GM12878 (cell line): Measurements from ENCODE around the gene TCEANC2. TPM values are rescaled to one million over a fixed set of nuclear protein-coding genes. Genes with fewer than 3 reads are reported as not detected.

Experiments
- ATAC-seq: fragments of 200-7000 bp; cut with Tn5 transposase; 3 replicates; pipeline ENCODE4 v1.9.1; 2020; ENCODE audit warnings: mild to moderate bottlenecking, moderate library complexity
- BruUV-seq: library from RNA; stranded (reverse); fragments of 400-500 nt; replicated peaks from 2 replicates; lab custom pipeline; 2021; lab: Mats Ljungman, UMichigan
- CTCF ChIA-PET: fragments of 300-600 bp; sonication (Branson Sonifier 250); formaldehyde crosslinking; extraction: SDS; loops from one replicate; lab custom pipeline; 2021; ENCODE audit warnings: inconsistent platforms; lab: Yijun Ruan, JAX
- POLR2A ChIA-PET: fragments of 350-600 bp; formaldehyde crosslinking; extraction: SDS; loops from one replicate; lab custom pipeline; 2021; ENCODE audit warnings: inconsistent platforms; lab: Charles Lee
- RAD21 ChIA-PET: fragments of 300-600 bp; sonication (Branson Sonifier 250); formaldehyde crosslinking; loops from one replicate; lab custom pipeline; 2023; ENCODE audit warnings: antibody characterized with exemption; ENCODE audit not compliant: unreplicated experiment; lab: Charles Lee
- SMC1A ChIA-PET: fragments of 300-600 bp; sonication (Branson Sonifier 250); formaldehyde crosslinking; loops from one replicate; lab custom pipeline; 2023; ENCODE audit not compliant: unreplicated experiment, uncharacterized antibody; lab: Charles Lee
- DNase-seq: peaks from one replicate; pipeline ENCODE4 v3.0.0-alpha.2; 2011; ENCODE audit warnings: low read depth, low spot score
- FAIRE-seq: peaks from 3 replicates; lab custom pipeline; 2011; peaks lifted over from hg19 to GRCh38; lab: Jason Lieb, UNC
- H2AFZ ChIP-seq: 2 replicates; pipeline ENCODE4 v1.6.0; 2011; ENCODE audit warnings: low read depth, low read length, control low read depth; ENCODE audit not compliant: control insufficient read depth
- H3K27ac ChIP-seq: 2 replicates; pipeline ENCODE4 v1.5.1; 2011; ENCODE audit warnings: control low read depth; ENCODE audit not compliant: control insufficient read depth, insufficient read depth
- H3K27me3 ChIP-seq, 2 experiments: replicated peaks in 1 of 2; 2 replicates each; pipeline versions ENCODE4 v1.6.0 to v1.6.1; 2011; ENCODE audit warnings: low read length in 1 of 2; ENCODE audit not compliant: control insufficient read depth in 2 of 2, insufficient read depth in 2 of 2
- H3K36me3 ChIP-seq, 2 experiments: 2 replicates each; pipeline ENCODE4 v1.5.1; 2011; ENCODE audit warnings: low read length in 1 of 2; ENCODE audit not compliant: control insufficient read depth in 2 of 2, insufficient read depth in 2 of 2
- H3K4me1 ChIP-seq: 2 replicates; pipeline ENCODE4 v1.6.1; 2011; ENCODE audit warnings: mild to moderate bottlenecking, low read length, moderate library complexity, mixed read lengths; ENCODE audit not compliant: control insufficient read depth, insufficient read depth
- H3K4me2 ChIP-seq: 2 replicates; pipeline ENCODE4 v1.6.0; 2011; ENCODE audit warnings: control low read depth; ENCODE audit not compliant: control insufficient read depth, insufficient read depth
- H3K4me3 ChIP-seq: fragments of 200-600 bp; sonication (generic); 2 replicates; pipeline ENCODE4 v1.5.1; 2016
- H3K79me2 ChIP-seq: 2 replicates; pipeline ENCODE4 v1.6.0; 2011; ENCODE audit warnings: low read length; ENCODE audit not compliant: control insufficient read depth, insufficient read depth
- H3K9ac ChIP-seq: 2 replicates; pipeline ENCODE4 v1.8.0; 2011; ENCODE audit warnings: low read length, control low read depth, mixed read lengths; ENCODE audit not compliant: control insufficient read depth, insufficient read depth
- H3K9me3 ChIP-seq: replicated peaks from 3 replicates; pipeline ENCODE4 v1.5.1; 2011; ENCODE audit warnings: mild to moderate bottlenecking, low read length; ENCODE audit not compliant: control insufficient read depth, insufficient read depth
- H4K20me1 ChIP-seq: 2 replicates; pipeline ENCODE4 v1.6.0; 2011; ENCODE audit not compliant: control insufficient read depth, insufficient read depth
- GABPA ChIP-seq: IDR thresholded peaks from 2 replicates; pipeline ENCODE4 v1.6.1; 2014; ENCODE audit warnings: antibody characterized with exemption, low read depth, mild to moderate bottlenecking, inconsistent platforms
- HCFC1 ChIP-seq: fragments of 150-350 bp; IDR thresholded peaks from 2 replicates; pipeline ENCODE4 v1.6.1; 2014; ENCODE audit warnings: low read length
- HDAC2 ChIP-seq: fragments of 200-600 bp; sonication (generic); IDR thresholded peaks from 2 replicates; pipeline ENCODE4 v1.6.1; 2017
- MXI1 ChIP-seq: fragments of 150-350 bp; IDR thresholded peaks from 2 replicates; pipeline ENCODE4 v1.6.1; 2011; ENCODE audit warnings: low read depth, mild to moderate bottlenecking, inconsistent platforms, low read length, improper control_type of control experiment
- MYB ChIP-seq: fragments of 150-350 bp; IDR thresholded peaks from 2 replicates; pipeline ENCODE4 v1.6.1; 2014; ENCODE audit warnings: mild to moderate bottlenecking, low read depth, low read length, borderline replicate concordance
- NR2F1 ChIP-seq: fragments of 450-650 bp; conservative IDR thresholded peaks from 2 replicates; pipeline ENCODE4 v1.6.1; 2017; ENCODE audit warnings: mild to moderate bottlenecking
- SIN3A ChIP-seq: IDR thresholded peaks from 2 replicates; pipeline ENCODE4 v1.6.1; 2012; ENCODE audit warnings: low read depth, low read length, improper control_type of control experiment
- SIX5 ChIP-seq: IDR thresholded peaks from 2 replicates; pipeline ENCODE4 v1.6.1; 2011; ENCODE audit warnings: mild to moderate bottlenecking, low read depth, low read length, moderate library complexity; ENCODE audit not compliant: severe bottlenecking
- SRF ChIP-seq, 2 experiments: IDR thresholded peaks; 2 replicates each; pipeline ENCODE4 v1.6.1; 2011; ENCODE audit warnings: low read depth in 2 of 2, low read length in 2 of 2, mild to moderate bottlenecking in 1 of 2, moderate library complexity in 1 of 2
- STAT1 ChIP-seq: fragments of 450-650 bp; conservative IDR thresholded peaks from 2 replicates; pipeline ENCODE4 v1.6.1; 2014; ENCODE audit warnings: antibody characterized with exemption, mild to moderate bottlenecking
- WGBS: methylation state at CpG from one replicate; pipeline ENCODE4 v1.1.6; 2016; ENCODE audit warnings: low lambda C conversion rate; ENCODE audit not compliant: insufficient replicate concordance, insufficient coverage; ENCODE audit errors: missing lambda C conversion rate; 5-methylcytosine and 5-hydroxymethylcytosine counted together
- in situ Hi-C: fragments of 300-500 bp; cut with MboI; formaldehyde crosslinking; loops from 9 replicates; pipeline ENCODE4 v1.14.3; 2018; ENCODE audit warnings: mixed read lengths
- intact Hi-C: fragments of 100-400 bp; cut with micrococcal nuclease; formaldehyde crosslinking; loops from one replicate; pipeline ENCODE4 v1.14.2; 2022; ENCODE audit not compliant: unreplicated experiment
- polyA plus RNA-seq, 11 experiments: library from polyadenylated mRNA; depleted of rRNA in 4 of 11; unstranded in 6 of 11; stranded (reverse) in 5 of 11; fragments of >200 nt; fragmentation: Nextera tagmentation in 4 of 11; fragmentation: Illumina TruSeq in 1 of 11; extraction: Ambion mirVana in 4 of 11; extraction: Trizol in 1 of 11; gene quantifications; 1 replicate in 1 of 11; 2 replicates in 10 of 11; pipeline versions ENCODE4 v1.2.1 to v1.2.3, GENCODE V29; 2011 to 2016; ENCODE audit warnings: inconsistent platforms in 2 of 11, missing spikeins in 2 of 11, low read depth in 1 of 11
- total RNA-seq, 4 experiments: library from RNA; depleted of rRNA in 3 of 4; stranded (reverse); fragments of >200 nt in 3 of 4; fragmentation: Illumina TruSeq in 1 of 4; extraction: Trizol in 1 of 4; gene quantifications; 2 replicates each; pipeline versions ENCODE4 v1.2.1 to v1.2.3, GENCODE V29; 2013 to 2021
- TF ChIP-seq, protein P1 (sequence below): fragments of 450-650 bp; IDR thresholded peaks from 2 replicates; pipeline ENCODE4 v1.6.1; 2016; ENCODE audit warnings: mild to moderate bottlenecking

TCEANC2 gene
- total and polyA plus RNA-seq, 10 of the 15 experiments (the other 5 are each of a cell fraction or from before 2014, with no cell fraction given): 4.4 to 13.2 (median 6.4) TPM

DNA sequence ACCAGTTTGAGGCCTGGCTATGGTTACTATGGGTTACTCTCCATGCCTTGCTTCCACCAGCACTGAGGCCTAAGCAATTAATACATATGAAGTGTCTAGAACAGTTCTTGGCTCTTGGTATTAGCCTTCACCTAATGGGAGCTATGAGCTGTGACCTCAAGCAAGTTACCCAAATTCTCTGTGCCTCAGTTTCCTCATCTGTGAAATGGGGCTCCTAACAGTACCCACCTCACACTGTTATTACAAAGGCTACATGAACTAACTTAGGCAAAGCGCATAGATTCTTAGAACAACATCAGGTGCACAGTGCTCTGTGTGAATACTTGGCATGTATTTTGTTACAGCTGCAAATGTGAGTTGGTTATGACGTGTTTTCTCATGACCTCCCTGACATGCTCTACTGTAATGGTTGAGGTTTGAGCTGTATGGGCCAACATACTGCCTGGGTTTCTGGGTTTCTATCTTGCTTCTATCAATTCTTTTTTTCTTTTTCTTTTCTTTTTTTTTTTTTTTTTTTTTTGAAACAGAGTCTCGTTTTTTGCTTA, 72.9 kb downstream of the TCEANC2 start:
- RAD21 ChIA-PET: interaction anchor here (0.8 to 2.2 kb wide), 2 partner anchors 10 to 363 kb away, joined by 3 to 7 read pairs; no protein-coding TSS in a partner anchor
- WGBS: 50% methylated on average over 3 of the region's 3 CpGs
- Histone ChIP-seq H3K27ac (no peak overlapping the region), H3K9me3 (no peaks in the 10 kb centered on the region), H3K27me3 (no peaks in the 10 kb centered on the region), H3K79me2 (no peaks in the 10 kb centered on the region), H3K4me1 (no peaks in the 10 kb centered on the region), H2AFZ (no peak overlapping the region), H3K9ac (no peak overlapping the region), H3K4me2 (no peak overlapping the region), H4K20me1 (no peaks in the 10 kb centered on the region), H3K4me3 (no peak overlapping the region), H3K36me3 (no peaks in the 10 kb centered on the region)
- FAIRE-seq (no peak), ATAC-seq (no peak), DNase-seq (no peak)
- no TSS peak for BruUV-seq
- POLR2A ChIA-PET: interaction anchor here (1.1 kb wide), 1 partner anchor 363 kb away, joined by 3 read pairs; no protein-coding TSS in a partner anchor
- TF ChIP-seq SIX5 (no peak), HDAC2 (no peak), NR2F1 (no peak)
- CTCF ChIA-PET: interaction anchor here (1.0 to 2.5 kb wide), 3 partner anchors 14 to 363 kb away, joined by 3 to 11 read pairs (median 3); no protein-coding TSS in a partner anchor
- intact Hi-C loops (no loop called here), in situ Hi-C loops (no loop called here)
- SMC1A ChIA-PET: interaction anchor here (0.6 to 1.6 kb wide), 3 partner anchors 13 to 362 kb away, joined by 3 to 4 read pairs (median 3); no protein-coding TSS in a partner anchor

DNA sequence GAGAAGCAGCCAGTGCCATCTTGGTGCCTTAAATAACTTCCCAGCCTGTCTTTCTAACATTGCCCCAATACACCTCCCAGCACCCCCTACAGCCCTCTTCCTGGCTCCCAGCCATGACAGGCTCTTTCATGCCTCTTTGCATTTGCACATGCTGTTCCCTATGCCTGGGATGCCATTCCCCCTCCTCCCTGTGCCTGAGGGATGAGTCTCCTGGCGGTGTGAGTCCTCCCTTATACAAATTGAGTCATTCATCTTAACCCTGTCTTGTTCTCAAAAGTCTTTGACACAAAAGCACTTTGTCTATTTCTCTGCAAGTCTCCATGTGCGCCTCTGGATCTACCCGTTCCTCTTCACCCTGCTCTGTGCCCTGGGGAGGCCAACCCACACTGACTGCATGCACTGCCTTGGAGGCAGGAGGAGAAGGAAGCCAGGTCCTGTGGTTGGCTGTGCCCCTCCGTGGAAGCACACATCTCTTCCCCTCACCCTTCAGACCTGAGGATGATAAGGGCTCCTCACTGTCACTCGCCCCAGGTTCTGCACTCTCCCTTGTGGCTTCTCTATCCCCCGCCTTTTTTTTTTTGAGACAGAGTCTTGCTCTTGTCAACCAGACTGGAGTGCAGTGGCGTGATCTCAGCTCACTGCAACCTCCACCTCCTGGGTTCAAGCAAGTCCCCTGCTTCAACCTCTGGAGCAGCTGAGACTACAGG, 74.3 kb downstream of the TCEANC2 start:
- H3K9me3 ChIP-seq: no peaks in the 10 kb centered on the region
- no peak overlapping the region for H2AFZ ChIP-seq
- H3K36me3 ChIP-seq: no peaks in the 10 kb centered on the region
- H3K27me3 ChIP-seq: no peaks in the 10 kb centered on the region; a peak in 1 of 4 replicates
- no peak overlapping the region for H3K27ac ChIP-seq
- H3K4me2 ChIP-seq: no peak overlapping the region
- WGBS: 31% methylated on average over 7 of the region's 7 CpGs
- ChIA-PET SMC1A (interaction anchor here (1.6 kb wide), 1 partner anchor 12 kb away, joined by 3 read pairs; no protein-coding TSS in a partner anchor), CTCF (no interaction called here), RAD21 (no interaction called here), POLR2A (no interaction called here)
- BruUV-seq: no TSS peak
- H4K20me1 ChIP-seq: no peaks in the 10 kb centered on the region
- intact Hi-C loops: no loop called here
- no peak for ATAC-seq
- no peaks in the 10 kb centered on the region for H3K79me2 ChIP-seq
- H3K4me3 ChIP-seq: no peak overlapping the region
- no peak overlapping the region for H3K9ac ChIP-seq
- in situ Hi-C loops: no loop called here
- FAIRE-seq: no peak
- no peaks in the 10 kb centered on the region for H3K4me1 ChIP-seq
- no peak for DNase-seq
- TF ChIP-seq MXI1 (no peak), SRF (IDR thresholded peaks at IDR 0.05; ENCODE audit: low read depth in 2 of 2, low read length in 2 of 2) (no peak), SIN3A (no peak), STAT1 (no peak), HCFC1 (no peak), GABPA (no peak), MYB (no peak)
- TF ChIP-seq, protein P1, sequence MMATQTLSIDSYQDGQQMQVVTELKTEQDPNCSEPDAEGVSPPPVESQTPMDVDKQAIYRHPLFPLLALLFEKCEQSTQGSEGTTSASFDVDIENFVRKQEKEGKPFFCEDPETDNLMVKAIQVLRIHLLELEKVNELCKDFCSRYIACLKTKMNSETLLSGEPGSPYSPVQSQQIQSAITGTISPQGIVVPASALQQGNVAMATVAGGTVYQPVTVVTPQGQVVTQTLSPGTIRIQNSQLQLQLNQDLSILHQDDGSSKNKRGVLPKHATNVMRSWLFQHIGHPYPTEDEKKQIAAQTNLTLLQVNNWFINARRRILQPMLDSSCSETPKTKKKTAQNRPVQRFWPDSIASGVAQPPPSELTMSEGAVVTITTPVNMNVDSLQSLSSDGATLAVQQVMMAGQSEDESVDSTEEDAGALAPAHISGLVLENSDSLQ: no peak
